Stimulated activated CD8-positive, alpha-beta memory T cell treated with anti-CD3 and anti-CD28 coated beads, Interleukin-7, amount 100 ng/mL, for 48 hours (primary cell): ENCODE data around the gene DENND5B.
"Not testable (repeated sequence)": the region's sequence is repeated elsewhere in the genome, so short reads cannot be mapped to it uniquely, and the experiment has no call there.

Experiments used
- DNase-seq, 2 donors: peaks; one replicate each; pipeline ENCODE4 v3.0.0-alpha.2; 2020; ENCODE audit warnings: low read depth in 1 of 2; ENCODE audit errors: extremely low read depth in 1 of 2

The DENND5B gene

DNA sequence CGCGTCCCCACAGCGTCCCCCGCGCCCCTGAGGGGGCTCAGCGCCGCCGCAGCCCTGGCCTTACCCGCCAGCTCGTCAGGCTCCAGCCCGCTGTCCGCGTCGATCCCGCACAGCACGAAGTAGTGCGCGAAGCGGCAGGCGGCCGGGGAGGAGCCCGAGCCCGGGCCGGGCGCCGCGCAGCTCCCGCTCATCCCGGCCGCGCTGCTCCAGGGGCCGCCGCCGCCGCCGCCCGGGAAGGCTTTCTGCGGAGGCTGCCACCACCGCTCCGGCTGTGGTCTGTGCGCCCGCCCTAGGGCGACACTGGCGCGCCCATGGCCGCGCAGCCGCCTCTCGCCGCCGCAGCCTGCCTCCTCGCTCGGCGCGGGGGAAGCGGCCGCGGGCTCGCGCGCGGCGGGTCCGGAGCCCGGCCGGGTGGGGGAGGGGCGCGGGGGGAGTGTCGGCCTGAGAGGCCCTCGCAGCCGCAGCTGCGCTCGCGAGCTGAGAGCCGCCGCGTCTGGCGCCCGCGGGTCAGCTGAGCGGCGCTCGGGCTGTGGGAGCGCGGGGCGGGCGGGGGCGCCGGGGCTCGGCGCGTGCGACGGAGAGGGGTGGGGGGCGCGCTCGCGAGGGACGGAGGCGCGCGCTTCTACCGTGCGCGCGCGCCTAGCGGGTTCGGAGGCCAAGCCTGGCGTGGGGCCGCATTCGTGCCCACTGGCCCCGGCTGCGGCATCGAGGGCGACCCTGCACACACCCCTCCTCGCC, at the start of gene DENND5B:
DENND5B (minus strand) TSS at position 495 of the 738 bp plus-strand sequence; CDS start at position 191, 304 bp downstream.
- DNase-seq, result peak in 1 of 2 donors; percentile 1

DNA sequence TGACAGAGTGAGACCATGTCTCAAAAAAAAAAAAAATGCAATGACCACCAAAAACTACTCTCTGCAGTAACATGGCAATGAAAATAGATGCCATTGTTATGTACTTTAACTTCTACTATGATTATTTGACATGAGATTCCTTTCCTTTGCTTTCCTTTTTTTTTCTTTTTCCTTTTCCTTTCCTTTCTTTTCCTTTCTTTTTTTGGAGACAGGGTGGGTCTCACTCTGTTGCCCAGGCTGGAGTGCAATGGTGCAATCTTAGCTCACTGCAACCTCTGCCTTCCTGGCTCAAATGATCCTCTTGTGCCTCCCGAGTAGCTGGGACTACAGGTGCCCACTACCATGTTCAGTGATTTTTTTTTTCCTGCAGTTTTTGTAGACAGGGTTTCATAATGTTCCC, 43.7 kb upstream of the DENND5B start:
- no peak for DNase-seq

DNA sequence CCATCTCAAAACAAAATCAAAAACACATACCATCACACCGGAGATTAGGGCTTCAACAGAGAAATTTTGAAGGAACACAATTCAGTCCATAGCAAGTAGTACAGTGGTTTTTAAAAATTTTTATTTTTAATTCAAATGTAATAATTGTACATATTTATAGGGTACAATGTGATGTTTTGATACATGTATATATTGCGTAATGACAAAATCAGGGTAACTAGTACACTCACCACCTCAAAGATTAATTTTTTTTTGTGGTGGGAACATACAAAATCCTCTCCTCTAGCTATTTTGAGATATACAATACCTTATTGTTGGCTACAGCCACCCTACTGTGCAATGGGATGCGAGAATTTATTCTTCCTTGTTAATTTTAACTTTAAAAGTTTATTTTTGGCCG, 42.5 kb upstream of the DENND5B start:
- no peak for DNase-seq

DNA sequence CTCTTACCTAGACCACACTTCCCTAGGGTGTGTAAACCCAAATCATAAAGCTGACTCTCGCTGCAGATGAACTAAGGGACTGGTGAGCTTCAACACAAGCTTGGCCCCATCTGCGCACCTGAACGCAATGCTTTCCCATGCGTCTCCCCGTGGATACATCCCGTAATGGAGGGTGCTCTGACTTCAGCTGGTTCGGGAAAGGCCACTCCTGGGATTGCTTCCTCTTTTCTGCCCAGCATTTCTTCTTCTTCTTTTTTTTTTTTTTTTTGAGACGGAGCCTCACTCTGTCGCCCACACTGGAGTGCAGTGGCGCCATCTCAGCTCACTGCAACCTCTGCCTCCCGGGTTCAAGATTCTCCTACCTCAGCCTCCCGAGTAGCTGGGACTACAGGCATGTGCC, 40.9 kb upstream of the DENND5B start:
- DNase-seq, result no peak

DNA sequence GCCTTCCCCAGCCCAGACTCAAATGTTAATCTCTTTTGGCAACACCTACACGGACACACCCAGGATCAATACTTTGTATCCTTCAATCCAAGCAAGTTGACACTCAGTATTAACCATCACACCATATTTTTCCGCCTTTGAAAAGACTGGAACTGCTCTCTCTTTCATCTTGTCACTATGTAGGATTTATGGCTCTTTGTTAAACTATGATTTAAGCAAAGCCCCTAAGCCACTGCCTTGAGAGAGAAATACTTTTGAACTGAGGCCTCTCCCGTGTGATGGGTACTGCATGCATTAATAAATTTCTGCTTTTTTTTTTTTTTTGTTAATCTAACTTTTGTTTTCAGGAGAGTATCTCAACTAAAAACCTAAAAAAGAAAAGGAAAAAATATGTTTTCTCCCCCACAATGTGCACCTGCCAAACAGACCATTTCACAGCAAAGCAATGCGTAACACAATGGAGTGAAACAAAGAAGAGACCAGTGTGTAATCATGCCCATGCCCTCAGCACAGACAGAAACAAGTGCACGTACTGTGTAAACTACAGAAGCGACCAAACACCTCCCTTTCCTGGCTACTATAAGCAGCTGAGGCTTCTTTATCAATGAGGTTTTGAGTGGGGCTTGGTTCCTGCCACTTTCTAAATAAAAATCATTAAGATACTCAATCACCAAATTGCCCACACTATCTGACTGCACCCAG, 40.2 kb upstream of the DENND5B start:
- no peak for DNase-seq

DNA sequence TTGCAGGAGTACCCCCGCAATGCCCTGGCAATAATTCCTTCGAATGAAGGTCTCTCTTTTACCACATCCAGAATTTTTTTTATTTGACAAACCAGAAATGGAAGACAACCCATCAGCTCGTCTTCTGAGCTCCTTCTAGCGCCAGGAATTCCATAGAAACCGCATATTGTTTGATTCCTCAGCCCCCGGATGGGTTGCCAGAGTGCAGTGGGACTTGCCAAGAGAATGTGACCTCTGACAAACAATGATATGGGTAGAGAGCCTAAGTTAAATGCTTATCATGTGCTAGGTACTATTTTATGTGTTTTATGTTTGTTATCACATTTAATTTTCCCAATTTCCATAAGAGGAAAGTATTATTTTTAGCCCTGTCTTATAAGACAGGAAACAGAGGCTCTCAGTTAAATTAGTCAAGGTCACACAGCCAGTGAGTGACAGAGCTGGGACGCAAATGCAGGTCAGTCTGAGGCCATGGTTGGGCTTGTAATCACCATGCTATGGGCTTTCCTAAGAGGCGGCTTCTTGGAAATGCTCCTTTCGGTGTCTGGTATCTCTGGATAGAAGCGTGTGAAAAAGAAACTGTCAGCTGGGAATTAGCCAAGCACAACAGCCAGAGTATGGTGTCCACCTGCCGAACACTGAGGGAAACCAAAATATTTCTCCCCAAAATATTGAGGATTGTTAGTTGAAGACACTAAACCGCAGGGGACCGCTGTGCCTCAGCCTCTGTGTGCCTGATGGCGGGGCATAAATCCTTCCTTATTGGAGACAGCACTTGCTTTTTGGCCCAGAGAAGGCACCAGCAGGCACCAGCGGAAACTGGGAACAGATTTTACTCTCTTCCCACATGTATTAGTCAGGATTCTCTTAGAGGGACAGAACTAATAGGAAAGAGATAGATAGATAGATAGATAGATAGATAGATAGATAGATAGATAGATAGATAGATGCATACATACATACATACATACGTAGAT, 39.1 kb upstream of the DENND5B start:
- DNase-seq, result no peak

DNA sequence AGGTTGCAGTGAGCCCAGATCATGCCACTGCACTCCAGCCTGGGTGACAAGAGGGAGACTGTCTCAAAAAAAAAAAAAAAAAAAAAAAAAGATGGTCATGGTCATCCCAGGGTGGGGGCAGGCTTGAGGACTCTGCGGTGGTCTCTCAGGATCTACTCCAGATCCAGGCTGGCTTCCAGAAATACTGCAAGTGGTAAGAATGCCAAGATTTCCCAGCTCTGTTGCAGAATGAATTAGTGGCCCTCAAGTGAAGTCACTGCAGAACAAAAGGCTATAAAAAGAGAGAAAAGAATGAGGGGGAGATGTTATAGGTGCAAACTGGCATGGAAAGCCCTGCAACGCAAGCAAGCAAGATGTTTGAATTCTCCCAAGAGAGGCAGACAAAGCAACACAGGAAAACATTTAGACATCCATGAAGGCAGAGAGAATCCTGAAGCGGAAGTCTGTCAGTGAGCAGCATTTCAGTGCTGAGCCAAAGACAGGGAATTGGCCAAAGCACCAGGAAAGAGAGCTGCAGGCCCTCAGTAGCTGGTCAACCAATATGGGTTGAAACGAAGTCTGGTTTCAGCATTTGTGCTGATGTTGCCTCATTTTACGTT, 36.6 kb upstream of the DENND5B start:
- no peak for DNase-seq

DNA sequence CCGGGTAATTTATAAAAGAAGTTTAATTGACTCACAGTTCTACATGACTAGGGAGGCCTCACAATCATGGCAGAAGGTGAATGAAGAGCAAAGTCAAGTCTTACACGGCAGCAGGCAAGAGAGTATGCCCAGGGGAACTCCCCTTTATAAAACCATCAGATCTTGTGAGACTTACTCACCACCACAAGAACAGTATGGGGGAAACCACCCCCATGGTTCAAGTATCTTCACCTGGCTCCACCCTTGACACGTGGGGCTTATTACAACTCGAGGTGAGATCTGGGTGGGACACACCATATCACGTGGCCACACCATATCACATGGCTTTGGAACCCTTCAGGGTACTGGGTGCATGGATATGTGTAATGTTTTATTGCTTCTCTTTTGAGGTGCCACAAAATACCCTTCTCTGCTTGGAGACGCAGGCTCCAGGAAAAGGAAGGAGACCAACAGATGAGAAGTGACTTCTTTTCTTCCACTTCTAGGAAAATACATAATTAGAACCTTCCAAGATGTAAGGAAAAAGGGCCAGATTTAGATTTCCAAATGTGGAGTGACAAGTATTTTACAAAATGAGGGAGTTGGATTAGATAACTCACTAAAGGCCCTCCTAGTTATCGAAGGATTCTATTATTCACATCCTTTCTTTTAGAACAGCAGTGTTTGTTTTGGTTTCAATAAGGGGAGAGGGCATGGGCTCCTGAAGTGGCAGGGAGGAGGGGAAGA, 35.5 kb upstream of the DENND5B start:
- DNase-seq, result no peak

DNA sequence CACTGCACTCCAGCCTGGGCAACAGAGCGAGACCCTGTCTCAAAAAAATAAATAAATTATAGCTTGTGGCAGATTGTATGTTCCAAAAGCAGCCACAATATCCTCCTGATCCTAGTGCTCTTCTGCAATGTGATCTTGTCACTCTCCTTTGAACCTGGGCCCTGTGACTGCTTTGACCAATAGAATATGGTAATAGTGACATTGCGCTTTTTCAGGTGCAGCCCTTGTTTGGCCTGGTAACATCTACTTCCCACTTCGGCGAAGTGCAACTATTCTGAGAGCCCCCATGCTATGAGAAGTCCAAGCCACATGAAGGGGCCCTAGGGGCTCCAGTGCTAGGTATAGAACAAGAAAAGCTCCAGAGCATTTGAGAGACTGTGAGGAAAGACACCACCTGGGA, 31.1 kb upstream of the DENND5B start:
- DNase-seq, result no peak

DNA sequence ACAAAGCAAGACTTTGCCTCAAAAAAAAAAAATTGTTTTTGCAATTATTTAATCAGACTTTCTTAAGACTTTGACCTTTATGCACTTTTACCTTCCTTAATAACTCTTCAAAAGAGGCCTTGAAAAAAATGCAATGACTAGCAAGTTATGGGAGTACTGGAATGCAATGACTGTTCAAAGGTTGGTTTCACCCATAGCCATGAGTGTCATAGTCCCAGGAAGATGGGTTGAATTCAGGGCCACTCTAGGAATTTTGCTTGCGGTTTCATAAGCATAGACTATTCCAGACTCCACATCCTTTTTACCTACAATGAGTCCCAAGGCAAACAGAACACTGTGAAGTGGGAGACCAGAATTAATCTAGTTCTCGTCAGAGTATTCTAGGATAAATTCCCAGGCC, 29.4 kb upstream of the DENND5B start:
- DNase-seq, result no peak

DNA sequence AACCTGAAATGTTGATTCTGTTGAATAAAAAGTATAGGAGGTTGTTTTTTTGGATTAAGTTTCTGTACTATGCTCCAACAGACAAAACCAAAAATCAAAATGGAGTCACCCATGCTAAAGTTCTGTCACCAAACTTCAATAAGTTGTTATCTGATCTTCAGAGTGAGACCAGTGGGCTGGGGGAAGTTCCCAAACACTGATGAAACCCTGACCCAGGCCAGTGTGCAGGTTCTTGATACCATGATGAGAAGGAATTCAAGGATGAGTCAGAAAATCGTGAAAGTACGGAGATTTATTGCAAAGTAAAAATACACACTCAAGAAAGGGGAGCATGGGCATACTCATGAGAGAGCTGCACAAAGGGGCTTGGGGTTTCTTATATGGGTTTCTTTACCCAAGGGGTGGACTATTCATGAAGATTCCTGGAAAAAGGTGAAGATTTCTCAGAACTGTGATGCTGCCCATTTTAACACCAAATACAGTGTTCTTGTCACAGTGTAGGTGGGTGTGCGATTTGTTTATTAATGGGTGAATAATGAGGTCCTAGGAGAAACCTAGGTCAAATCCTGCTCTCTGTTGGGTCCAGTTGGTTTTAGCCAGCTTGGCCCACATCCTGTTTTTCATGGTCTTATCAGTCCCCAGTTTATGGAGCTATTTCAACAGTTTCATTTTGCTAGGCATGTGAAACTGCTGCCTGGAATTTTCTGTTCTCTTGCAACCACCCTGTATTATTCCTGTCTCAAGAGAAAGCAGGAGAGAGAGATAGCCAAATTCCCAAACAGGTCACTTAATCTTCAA, 27.5 kb upstream of the DENND5B start:
- DNase-seq, result no peak

DNA sequence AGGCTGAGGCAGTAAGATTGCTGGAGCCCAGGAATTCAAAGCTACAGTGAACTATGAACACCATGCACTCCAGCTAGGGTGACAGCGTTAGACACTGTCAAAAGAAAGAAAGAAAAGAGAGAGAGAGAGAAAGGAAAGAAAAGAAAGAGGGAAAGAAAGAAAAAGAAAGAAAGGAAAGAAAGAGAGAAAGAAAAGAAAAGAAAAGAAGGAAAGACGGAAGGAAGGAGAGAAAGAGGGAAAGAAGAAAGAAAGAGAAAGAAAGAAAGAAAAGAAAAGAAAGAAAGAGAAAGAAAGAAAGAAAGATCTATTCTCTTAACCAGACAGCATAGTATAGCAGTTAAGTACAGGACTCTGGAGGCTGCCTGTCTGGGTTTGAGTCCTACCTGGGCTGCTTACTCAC, 21.9 kb upstream of the DENND5B start:
- DNase-seq, result no peak

DNA sequence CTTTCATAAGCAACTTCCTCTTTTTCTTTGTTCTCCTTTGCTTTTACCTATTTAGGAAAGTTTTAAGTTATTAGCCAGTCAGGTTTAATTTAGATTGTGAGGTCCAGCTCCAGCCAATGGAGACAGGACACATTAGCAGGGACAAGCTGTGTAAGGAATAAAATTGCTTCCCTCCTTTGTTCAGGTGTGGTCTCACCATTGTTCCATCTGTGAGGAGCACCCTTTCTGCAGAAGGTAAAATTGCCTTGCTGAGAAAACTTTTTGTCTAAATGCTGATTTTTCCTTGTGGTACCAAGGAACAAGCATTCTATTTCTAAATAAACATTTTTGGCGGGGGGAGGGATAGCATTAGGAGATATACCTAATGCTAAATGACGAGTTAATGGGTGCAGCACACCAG, 17.4 kb upstream of the DENND5B start:
- DNase-seq, result not testable (repeated sequence)

DNA sequence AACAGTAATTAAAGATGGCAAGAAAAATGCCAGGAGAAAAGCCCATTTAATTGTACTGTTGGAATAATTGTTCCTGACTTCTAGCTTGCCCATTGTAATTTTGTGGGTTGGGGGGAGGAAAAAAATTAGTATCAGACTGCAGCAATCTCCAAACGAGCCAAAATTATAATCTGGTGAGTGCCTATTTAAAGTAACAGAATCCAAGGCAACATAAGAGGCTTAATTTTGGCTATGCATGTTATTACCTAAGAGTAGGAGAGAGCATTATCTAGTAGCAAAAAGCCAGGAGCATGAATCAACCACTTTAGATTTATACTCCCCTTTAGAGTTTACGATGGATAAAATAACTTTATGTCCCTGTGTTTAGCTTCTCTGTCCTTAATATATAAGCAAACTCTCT, 14.6 kb upstream of the DENND5B start:
- no peak for DNase-seq

DNA sequence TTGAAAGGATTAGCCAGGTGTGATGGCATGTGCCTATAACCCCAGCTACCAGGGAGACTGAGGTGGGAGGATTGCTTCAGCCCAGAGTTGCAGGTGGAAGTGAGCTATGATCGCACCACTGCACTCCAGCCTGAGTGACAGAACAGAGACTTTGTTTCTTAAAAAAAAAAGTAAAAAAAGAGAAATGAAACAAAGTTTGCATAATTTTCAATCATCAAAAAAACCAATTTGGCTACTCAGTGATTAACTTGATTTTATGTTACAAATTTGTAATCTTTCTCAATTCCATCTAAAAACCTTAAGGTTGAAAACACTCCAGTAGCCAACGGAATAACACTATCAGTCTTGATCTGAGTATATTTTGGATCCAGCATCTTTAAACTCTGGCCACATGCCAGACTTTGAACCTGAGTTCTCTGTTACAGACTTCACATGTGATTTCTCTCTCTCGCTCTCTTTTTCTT, 12.6 kb upstream of the DENND5B start:
- DNase-seq, result no peak

DNA sequence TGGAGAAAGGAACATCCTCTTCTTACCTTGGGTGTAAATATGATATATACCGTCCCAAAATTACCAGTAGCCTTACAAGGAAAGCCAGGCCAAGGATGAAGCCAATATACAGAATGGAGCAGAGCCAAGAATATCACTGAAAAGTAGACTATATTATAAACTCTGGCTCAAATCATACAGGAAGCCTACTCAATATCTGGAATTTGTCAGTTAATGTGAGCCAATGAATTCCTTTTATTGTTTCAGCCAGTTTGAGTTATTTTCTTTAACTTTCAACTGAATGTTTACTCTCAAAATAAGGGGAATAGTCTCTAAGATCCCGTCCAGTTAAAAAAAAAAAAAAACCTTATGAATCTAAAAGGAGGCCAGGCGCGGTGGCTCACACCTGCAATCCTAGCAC, 9.8 kb upstream of the DENND5B start:
- DNase-seq, result no peak

DNA sequence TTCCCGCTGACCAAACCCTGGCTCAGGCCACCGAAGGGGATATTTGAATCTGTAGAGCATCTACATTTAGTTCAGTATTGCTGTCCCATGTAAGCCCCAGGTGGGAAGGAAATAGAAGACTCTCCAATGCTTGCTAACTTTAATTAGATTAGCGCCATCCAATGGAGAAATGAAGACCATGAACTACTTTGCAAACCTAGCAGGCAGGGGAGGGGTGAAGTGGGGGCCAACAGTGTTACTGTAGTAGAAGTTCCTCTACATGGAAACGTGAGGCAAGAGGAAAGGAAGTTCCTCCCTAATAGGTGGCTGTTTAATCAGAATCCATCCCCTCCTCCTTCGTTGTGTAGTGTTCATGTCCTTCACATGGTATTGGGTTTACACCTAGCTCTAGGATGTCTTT, 9.3 kb upstream of the DENND5B start:
- no peak for DNase-seq

DNA sequence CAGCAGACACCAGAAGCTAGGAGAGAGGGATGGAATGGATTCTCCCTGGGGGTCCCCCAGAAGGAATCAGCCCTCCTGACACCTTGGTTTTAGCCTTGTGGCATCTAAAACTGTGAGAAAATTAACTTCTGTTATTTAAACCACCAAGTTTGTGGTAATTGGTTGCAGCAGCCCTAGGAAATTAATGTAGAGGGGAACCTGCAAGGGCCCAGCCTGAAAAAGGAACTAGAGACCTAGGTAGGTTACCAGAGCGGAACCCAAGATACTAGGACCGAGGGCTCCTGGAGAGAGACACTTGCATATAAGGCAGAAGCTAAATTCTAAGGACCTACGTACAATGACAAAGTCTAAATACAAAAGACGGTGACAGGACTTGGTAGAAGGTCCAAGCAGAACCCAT, 8.1 kb upstream of the DENND5B start:
- DNase-seq, result no peak

DNA sequence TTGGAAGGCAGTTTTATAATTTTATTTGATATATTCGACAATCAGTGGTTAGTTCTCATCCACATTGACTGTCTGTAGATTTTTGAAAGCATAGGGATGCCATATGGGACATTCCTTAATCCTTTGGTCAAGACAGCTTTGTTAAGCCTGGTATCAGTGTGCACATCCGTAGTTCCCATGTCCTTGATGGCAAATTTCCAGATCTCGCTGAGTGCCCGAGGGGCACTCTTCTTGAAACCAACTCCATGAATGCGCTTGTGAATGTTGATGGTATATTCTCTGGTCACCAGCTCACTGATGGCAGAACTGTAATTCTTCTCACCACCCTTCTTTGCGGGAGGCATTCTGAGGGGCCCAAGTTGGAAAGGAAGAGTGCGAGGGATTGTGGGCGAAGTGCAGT, 6.1 kb upstream of the DENND5B start:
- DNase-seq, result no peak
